GM12892 (cell line): ENCODE measurements around the gene BAX.

ENCODE experiments used
- DNase-seq: peaks from one replicate; pipeline ENCODE4 v3.0.0; 2011; ENCODE audit not compliant: insufficient read length
- FAIRE-seq: peaks from 2 replicates; lab custom pipeline; 2011; peaks lifted over from hg19 to GRCh38; lab: Jason Lieb, UNC
- POLR2A ChIP-seq: IDR thresholded peaks from 2 replicates; pipeline ENCODE4 v1.6.1; 2011; ENCODE audit warnings: low read depth, low read length, control low read depth
- POLR2AphosphoS5 ChIP-seq: IDR thresholded peaks from 2 replicates; pipeline ENCODE4 v1.6.1; 2011; ENCODE audit warnings: low read depth, low read length, control low read depth
- TAF1 ChIP-seq: IDR thresholded peaks from 2 replicates; pipeline ENCODE4 v1.6.1; 2011; ENCODE audit warnings: low read depth, mild to moderate bottlenecking, control low read depth, low read length, borderline replicate concordance

Gene BAX

DNA sequence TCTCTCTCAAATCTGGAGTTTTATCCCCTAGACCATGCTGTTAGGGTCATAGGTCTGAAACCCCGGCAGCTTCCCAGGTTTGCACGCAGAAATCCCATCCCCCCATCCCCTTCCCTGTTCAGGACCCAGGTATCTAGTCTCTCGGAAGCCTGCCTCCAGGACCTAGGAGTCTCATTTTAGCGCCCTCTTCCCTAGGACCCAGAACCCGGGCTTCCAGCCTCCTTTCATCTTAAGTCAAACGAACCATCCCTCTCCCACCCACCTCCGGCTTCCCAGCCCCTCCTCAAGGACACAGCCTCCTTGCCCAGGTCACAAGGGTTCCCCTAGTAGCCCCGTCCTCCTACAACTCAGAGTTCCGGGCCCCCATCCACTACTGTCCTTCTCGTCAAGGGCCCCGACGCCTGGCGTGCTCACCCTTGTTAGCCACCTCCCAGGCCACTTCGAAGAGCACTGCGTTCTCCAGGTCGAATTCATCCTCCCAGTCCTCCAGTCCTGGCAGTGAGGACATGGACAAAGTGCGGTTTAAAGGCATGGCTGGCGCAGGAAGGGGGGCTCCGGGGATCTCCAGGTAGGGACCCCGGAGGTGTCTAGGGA lies 38.0 kb downstream of the BAX start:
- no peak for FAIRE-seq
- no peak for TF ChIP-seq POLR2A
- no peak for TF ChIP-seq TAF1
- no peak for TF ChIP-seq POLR2AphosphoS5
- DNase-seq, result no peak

DNA sequence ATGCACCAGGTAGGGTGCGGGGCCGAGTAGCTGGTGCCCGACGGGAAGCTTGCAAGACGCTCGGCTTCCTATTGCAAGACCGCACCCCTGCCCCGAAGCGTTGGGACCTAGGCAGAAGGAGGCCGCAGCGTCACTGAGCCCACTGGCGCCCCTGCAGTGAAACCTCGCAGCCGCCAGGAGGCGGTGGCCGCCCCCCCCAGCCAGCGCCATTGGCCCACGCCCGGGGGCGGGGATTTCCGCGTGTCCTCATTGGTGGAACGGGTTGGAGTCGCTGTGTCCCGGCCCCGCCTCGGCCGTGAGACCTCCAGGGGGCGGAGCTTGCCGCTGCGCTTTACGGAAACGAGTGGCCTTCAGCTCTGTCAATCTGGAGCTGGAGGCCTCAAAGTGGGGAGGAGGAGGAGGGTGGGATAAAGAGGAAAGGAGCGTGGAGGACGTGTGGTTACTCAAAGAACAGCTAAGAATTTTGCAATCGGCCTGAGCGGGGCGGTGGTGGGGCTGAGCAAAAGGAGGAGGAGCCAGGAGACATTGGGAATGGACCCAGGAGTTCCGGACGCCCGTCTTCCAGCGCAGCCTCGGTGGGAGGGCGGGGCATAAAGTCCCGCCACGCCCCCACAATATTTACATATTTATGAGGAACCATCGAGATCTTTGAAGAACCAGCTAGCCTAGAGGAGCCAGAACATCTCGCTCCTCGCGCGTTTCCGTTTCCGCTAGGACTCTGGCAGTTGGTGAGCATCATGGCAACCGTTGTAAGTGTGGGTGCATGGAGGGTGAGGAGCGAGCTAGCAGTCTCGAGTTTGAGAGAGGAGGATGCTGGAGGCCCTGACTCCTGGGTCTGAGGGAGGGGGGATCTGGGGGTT lies 38.7 kb downstream of the BAX start, which contains the start of the genes GYS1 and RUVBL2:
Gene GYS1 (minus strand): TSS at position 135 of the 860 bp plus-strand sequence. CDS start 197 bp downstream, outside the sequence.
Gene RUVBL2 (plus strand): TSS at position 713 of the 860 bp plus-strand sequence. CDS start 25 bp downstream, at position 738.
- peak; percentile 92 for TF ChIP-seq POLR2A
- TF ChIP-seq TAF1, result peak; percentile 92
- TF ChIP-seq POLR2AphosphoS5, result peak; percentile 94
- peak; percentile 99 for DNase-seq
- FAIRE-seq, result peak; percentile 98

DNA sequence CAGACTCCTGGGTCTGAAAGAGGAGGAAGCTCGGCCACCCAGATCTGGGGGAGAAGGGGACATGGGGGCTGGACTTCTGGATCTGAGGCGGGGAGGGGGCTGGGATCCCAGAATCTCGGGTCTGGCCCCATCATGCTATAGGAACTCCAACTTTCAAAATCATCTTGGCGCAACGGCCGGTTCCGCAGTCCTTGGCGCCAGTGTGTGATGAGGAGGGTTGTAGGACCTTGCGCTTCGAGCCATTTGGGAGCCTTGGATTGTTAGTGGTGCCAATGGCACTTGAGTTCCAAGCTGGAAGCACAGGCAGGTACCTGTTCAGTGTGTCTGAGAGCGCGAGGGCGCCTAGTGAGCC lies 39.3 kb downstream of the BAX start:
- FAIRE-seq, result no peak
- TF ChIP-seq TAF1 (no peak), POLR2AphosphoS5 (no peak), POLR2A (no peak)

GRCh38 chr19:48997972-48998371 lies 43.3 kb downstream of the BAX start:
- TF ChIP-seq POLR2AphosphoS5, result no peak
- no peak for TF ChIP-seq TAF1
- TF ChIP-seq POLR2A, result no peak
- DNase-seq, result no peak
- no peak for FAIRE-seq

More for the DNA sequence above, 39.3 kb downstream of the BAX start:
- DNase-seq, result no peak

DNA sequence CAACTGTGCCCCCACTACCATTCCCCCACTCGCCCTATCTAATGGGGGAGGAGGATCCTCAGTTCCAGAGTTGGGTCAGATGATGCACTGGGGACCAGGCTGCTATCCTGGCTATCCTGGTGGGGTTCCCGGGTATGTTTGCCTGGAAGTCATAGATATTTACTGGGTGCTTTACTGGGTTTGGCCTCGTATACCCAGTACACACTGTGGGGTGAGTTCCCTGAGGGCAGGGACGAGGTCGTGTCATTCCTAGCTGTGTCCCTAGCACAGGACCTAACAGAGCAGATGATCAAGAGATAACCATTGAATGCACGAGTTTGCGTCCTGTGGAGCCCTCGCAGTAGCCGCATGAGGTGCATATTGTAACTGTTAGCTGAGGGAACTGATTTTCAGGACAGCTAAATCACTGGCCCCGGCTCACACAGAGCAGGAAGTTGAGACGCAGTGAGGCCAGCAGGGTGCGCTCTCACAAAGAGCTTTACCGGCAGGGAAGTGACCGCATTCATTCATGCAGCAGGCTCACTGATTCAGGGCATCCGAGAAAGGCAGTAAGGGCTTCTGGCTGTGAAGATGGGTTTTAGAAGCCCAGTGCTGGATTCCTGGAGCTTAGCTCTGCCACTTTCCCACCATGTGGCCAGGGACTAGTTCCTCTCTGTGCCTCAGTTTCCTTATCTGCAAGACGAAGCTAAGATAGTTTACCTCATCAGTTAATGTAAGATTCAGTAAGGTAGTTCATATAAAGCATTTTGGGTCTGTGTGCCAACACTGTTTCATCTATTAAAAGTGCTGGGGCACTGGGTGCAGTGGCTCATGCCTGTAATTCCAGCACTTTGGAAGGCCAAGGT lies 45.0 kb downstream of the BAX start:
- TF ChIP-seq TAF1, result no peak
- TF ChIP-seq POLR2A, result no peak
- no peak for TF ChIP-seq POLR2AphosphoS5
- DNase-seq (no peak), FAIRE-seq (peak; percentile 79)

DNA sequence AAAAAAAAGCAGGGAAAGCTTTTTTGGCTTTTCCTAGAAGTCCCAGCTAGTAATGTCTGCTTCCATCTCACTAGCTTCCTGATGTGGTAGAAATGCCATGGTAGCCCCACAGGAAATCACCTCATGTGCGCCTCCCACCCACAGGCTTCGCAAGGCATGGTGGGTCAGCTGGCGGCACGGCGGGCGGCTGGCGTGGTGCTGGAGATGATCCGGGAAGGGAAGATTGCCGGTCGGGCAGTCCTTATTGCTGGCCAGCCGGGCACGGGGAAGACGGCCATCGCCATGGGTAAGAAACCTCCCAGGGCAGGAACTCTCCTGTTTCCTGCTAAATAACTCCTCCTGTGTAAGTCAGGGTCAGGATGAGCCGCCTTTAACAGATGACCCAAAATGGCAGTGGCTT lies 49.5 kb downstream of the BAX start:
- DNase-seq (no peak), FAIRE-seq (no peak)
- TF ChIP-seq POLR2A (no peak), TAF1 (no peak), POLR2AphosphoS5 (no peak)

- no peak for FAIRE-seq
- DNase-seq, result no peak
- TF ChIP-seq POLR2AphosphoS5 (no peak), TAF1 (no peak), POLR2A (no peak)
Measured at GRCh38 chr19:49004964-49005614, 50.4 kb downstream of the BAX start.

DNA sequence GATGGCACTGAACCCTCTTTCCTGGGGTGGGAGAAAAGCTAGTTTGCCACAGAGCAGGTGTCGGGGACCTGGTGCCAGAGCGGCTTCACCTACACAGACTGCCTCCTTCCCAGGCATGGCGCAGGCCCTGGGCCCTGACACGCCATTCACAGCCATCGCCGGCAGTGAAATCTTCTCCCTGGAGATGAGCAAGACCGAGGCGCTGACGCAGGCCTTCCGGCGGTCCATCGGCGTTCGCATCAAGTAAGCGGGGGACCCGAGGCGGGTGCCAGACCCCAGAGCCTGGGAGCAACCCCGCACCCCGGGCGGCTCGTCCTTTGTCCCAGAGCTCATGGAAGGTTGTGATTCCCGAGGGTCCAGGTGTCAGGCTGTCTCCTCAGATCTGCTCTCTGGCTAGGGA lies 52.2 kb downstream of the BAX start:
- TF ChIP-seq POLR2A (no peak), TAF1 (no peak), POLR2AphosphoS5 (no peak)
- FAIRE-seq (no peak), DNase-seq (no peak)

GRCh38 chr19:49009828-49010227 lies 55.2 kb downstream of the BAX start:
- DNase-seq, result no peak
- no peak for TF ChIP-seq POLR2AphosphoS5
- no peak for TF ChIP-seq TAF1
- no peak for TF ChIP-seq POLR2A
- no peak for FAIRE-seq

DNA sequence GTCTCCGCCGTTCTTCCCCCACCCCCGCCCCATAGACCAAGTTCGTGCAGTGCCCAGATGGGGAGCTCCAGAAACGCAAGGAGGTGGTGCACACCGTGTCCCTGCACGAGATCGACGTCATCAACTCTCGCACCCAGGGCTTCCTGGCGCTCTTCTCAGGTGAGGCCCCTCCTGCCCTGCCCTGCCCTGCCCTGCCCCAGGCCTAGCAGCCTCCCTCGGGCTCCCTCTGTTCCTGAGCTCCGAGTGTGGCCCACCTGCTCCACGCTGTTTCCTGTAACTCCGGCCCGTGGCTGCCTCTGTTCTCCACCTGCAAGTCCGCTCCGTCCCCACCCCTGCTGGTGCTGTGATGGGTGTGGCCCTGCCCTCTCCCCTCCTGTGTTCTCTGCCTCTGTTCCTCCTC lies 55.8 kb downstream of the BAX start:
- DNase-seq, result no peak
- no peak for FAIRE-seq
- TF ChIP-seq POLR2A (no peak), TAF1 (no peak), POLR2AphosphoS5 (no peak)

DNA sequence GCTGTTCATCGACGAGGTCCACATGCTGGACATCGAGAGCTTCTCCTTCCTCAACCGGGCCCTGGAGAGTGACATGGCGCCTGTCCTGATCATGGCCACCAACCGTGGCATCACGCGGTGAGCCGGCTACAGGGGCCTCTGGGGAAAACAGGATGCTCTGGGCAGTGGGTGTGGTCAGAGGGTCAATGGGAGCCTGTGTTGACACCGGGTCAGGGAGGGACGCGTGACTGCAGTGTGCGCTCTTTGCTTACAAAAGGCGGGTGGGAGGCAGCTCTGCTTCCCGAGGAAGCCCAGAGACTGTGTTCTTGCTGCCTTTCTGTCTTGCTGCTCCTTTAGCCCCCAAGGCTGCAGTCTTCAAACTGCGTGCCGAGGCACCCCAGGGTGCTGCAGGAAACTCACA lies 56.5 kb downstream of the BAX start:
- FAIRE-seq (no peak), DNase-seq (no peak)
- TF ChIP-seq POLR2A, result no peak
- no peak for TF ChIP-seq TAF1
- TF ChIP-seq POLR2AphosphoS5, result no peak
